Nucleus accumbens (tissue), 56 donors: ENCODE measurements around the gene QRICH1.
A peak's percentile ranks its signal among the peaks of the same experiment; 100 is the strongest.

Source experiments
- DNase-seq, 56 donors: peaks; one replicate each; lab custom pipeline; 2025; lab: John Stamatoyannopoulos, UW

QRICH1 gene

GRCh38 chr3:49093853-49094767 lies at the start of gene QRICH1:
TSS of gene QRICH1 (minus strand) at chr3:49094071. CDS start at chr3:49077017, 17,054 bp downstream.
- peak; percentile 78 to 99 (median 98) for DNase-seq

- no peak for DNase-seq
Measured at GRCh38 chr3:49140080-49140479, 46.2 kb upstream of the QRICH1 start.

GRCh38 chr3:49135499-49135898 lies 41.6 kb upstream of the QRICH1 start:
- no peak for DNase-seq

GRCh38 chr3:49134471-49135265 lies 40.8 kb upstream of the QRICH1 start:
- DNase-seq, result no peak

GRCh38 chr3:49133226-49133951 lies 39.5 kb upstream of the QRICH1 start:
- peak in 55 of 56 donors; percentile 9 to 86 (median 55) for DNase-seq

GRCh38 chr3:49132437-49133225 lies 38.8 kb upstream of the QRICH1 start, which contains the start of gene LAMB2:
TSS of gene LAMB2 (minus strand) at chr3:49133050. CDS start at chr3:49132867, 183 bp downstream.
- peak in 43 of 56 donors; percentile 4 to 73 (median 40) for DNase-seq

- no peak for DNase-seq
Measured at GRCh38 chr3:49132073-49132436, 38.2 kb upstream of the QRICH1 start.

- no peak for DNase-seq
Measured at GRCh38 chr3:49131576-49131975, 37.7 kb upstream of the QRICH1 start.

- DNase-seq, result no peak
Measured at GRCh38 chr3:49131040-49131439, 37.2 kb upstream of the QRICH1 start.

GRCh38 chr3:49124991-49125670 lies 31.3 kb upstream of the QRICH1 start:
- peak in 20 of 56 donors; percentile 7 to 70 (median 29) for DNase-seq

GRCh38 chr3:49124203-49124602 lies 30.3 kb upstream of the QRICH1 start:
- DNase-seq, result no peak

- no peak for DNase-seq
Measured at GRCh38 chr3:49123687-49124086, 29.8 kb upstream of the QRICH1 start.

GRCh38 chr3:49122886-49123545 lies 29.1 kb upstream of the QRICH1 start:
- DNase-seq, result peak in 2 of 56 donors; percentile 4 to 7

- DNase-seq, result no peak
Measured at GRCh38 chr3:49122451-49122850, 28.6 kb upstream of the QRICH1 start.

- DNase-seq, result no peak
Measured at GRCh38 chr3:49122022-49122421, 28.2 kb upstream of the QRICH1 start.

- DNase-seq, result no peak
Measured at GRCh38 chr3:49121132-49121736, 27.4 kb upstream of the QRICH1 start.

- peak; percentile 39 to 96 (median 90) for DNase-seq
Measured at GRCh38 chr3:49120438-49121131, 26.7 kb upstream of the QRICH1 start, which contains the start of gene USP19. TSS of gene USP19 (minus strand) at chr3:49120823. CDS start at chr3:49119145, 1,678 bp downstream.

- no peak for DNase-seq
Measured at GRCh38 chr3:49120096-49120437, 26.2 kb upstream of the QRICH1 start.
